COLO829 (cell line): Measurements from ENCODE around the gene ZNF496.
"Not testable (repeated sequence)": the region's sequence is repeated elsewhere in the genome, so short reads cannot be mapped to it uniquely, and the experiment has no call there.

ENCODE experiments used
- DNase-seq: peaks from one replicate; pipeline ENCODE4 v3.0.0; 2012; ENCODE audit warnings: low spot score

Gene ZNF496

DNA sequence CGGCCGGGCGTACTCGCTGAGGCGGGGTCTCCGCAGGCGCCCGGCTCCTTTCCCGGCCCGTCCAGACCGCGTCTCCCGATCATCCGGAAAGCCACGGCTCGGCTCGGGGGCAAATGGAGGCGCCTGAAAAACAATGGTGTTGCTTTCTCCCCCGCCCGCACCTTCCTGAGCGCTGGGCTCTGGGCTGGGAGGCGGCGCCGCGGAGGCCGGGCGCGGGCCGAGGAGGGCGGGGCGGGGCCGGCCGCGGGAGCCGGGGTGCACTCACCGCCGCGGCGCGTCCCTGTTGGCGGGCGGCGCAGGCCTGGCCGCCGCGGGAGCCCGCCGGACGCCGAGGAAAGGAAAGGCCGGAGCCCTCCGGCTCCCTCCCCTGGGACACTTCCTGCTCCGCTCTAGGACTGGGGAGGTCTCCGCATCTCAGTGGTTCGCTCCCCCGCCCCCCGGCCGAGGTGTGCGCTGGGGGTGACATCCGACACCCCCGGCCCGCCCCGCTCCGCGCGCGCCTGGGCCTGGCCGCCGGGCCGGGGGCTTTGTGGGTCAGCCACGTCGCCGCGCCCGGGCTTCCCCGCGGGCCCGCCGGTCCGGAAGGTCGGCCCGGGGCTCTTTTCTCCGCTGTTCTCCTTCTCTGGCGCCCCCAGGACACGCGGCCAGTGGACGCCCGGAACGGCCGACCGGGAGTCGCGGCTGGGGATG, at the start of gene ZNF496:
Gene ZNF496 (minus strand): TSS at position 343 of the 690 bp plus-strand sequence. CDS start 2,289 bp downstream, outside the sequence.
- peak; percentile 86 for DNase-seq

DNA sequence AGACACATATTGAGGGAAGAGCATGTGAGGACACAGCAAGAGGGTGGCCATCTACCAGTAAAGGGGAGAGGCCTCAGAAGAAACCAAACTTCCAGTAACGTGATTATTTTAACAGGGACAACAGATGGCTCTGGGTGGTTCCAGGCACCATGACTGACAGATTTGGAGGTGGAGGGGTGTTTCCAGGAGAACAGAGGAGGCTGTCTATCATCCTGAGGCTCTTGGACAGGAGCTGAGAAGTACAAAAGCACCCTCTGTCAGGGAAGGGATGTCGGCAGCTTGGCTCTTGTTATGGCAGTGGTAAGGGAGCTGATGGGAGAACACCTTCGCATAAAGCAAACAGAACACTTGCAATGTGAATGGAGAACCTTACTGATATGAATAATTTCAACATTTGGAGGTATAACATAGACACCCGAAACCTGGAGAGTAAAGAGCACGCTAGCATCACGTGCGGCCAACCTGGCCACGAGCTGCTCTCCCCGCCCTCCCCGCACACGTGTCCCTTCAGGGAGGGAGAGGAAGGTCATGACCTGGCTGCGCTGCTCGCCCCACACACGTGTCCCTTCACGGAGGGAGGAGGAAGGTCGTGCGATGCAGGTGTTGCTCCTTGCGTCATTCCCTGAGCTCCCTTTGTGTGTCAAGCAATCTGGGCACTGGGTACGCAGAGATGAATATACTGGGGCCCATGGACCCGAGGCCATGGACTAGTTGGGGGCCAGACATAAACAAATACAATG, 46.8 kb upstream of the ZNF496 start:
- no peak for DNase-seq

DNA sequence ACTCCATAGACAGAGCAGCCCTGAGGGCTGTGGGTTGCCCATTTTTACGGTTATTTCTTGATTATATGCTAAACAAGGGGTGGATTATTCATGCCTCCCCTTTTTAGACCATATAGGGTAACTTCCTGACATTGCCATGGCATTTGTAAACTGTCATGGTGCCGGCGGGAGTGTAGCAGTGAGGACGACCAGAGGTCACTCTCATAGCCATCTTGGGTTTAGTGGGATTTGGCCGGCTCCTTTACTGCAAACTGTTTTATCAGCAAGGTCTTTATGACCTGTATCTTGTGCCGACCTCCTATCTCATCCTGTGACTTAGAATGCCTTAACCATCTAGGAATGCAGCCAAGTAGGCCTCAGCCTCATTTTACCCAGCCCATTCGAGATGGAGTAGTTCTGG, 46.0 kb upstream of the ZNF496 start:
- not testable (repeated sequence) for DNase-seq

- DNase-seq, result no peak
These were observed 45.0 kb upstream of the ZNF496 start for GRCh38 chr1:247376659-247377058.

- no peak for DNase-seq
These were observed 44.1 kb upstream of the ZNF496 start for GRCh38 chr1:247375747-247376146.

DNA sequence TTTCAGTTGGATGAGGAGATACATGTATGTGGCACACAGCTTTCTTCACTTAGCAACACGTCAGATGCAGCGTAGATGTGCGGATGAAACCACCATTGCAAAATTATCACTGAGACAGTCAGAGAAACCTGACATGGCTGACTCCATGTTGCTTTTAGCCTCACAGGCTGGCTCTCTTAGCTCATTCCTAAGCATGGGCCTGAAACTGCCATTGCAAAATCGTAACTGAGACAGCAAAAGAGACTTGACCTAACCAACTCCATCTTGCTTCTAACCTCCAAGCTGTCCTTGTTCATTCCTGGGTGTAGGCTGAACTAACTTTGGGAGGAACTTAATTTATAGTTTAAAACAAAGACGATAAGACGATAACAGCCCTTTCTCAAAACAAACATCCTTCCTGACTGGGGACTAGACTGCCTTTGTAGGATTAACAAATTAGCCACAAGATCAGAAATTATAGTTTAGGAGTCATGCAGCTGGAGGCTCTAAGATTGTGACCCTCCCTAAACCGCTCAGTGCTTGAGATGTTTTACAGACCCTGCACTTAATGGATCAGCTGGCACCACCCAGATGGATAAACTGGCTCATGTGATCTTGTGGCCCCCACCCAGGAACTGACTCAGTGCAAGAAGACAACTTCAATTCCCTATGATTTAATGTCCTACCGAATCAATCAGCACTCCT, 43.1 kb upstream of the ZNF496 start:
- DNase-seq, result not testable (repeated sequence)

- DNase-seq, result no peak
These were observed 42.1 kb upstream of the ZNF496 start for GRCh38 chr1:247373721-247374141.

DNA sequence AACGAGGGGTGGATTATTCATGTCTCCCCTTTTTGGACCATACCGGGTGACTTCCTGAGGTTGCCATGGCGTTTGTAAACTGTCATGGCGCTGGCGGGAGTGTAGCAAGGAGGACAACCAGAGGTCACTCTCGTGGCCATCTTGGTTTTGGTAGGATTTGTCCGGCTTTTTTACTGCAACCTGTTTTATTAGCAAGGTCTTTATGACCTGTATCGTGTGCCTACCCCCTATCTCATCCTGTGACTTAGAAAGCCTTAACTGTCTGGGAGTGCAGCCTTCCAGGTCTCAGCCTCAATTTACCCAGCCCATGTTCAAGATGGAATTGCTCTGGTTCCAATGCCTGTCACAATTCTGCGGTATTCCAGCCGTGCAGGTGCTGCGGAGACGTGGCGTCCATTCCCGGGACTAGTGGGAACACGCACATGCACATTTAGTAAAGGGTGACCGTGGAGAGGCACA, 40.2 kb upstream of the ZNF496 start:
- DNase-seq, result no peak

DNA sequence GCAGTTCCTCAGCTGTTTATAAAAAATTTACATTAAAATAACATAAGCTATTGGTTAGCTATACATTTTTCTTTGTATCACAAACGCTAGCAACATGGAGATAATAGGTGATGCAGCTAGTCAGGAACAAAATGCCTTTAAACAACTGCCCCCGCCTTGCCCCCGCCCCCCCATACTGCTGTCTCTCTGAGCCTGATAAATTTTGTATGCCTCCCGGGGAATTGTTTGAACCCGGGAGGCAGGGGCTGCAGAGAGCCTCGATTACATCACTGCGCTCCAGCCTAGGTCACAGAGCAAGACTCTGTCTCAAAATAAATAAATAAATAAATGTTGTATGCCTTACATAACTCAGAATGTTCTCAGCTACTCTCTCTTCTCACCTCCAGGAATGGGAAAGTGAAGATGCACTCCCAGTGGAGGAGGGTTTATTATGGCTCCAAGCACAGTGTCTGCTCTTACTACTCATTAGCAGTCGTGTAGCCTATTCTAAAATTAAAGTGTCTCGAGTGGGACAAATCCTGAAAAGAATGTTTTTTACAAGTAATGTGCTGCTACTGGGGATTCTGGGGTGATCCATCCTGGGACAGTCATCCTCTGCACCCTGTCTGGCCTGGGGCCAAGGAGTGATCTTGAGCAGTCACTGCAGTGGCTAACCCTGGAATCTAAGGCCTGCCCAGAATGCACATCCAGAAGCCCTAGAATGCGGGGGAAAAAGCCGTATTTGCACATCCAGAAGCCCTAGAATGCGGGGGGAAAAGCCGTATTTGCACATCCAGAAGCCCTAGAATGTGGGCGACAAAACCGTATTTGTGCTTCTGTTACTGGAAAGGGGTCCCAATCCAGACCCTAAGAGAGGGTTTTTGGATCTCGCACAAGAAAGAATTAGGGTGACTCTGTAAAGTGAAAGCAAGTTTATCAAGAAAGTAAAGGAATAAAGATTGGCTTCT, 39.4 kb upstream of the ZNF496 start:
- DNase-seq, result no peak

DNA sequence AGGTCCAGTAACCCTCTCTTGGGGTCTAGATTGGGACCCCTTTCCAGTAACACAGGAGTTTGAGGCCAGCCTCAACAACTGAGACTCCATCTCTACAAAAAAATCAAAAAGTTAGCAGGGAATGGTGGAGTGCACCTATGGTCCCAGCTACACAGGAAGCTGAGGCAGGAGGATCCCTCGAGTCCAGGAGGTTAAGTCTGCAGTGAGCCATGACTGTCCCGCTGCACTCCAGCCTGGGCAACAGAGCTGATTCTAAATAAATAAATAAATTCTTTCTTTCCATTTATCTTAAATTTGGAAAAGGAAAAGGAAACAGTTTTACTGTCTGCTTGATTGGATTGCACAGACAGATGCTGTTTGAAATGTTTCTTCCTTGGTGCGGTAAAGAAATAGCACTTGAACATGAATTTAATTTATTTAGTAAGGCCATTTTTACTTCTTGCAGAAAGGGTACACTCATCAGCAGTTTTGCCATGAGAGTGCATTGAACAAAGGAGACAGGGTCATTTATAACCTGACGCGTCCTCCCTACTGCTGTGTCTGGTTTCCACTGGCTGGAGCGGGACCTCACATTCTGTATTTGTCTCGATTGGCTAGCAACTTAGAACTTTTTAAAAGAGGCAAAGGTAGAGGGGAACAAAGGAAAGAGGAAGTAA, 37.0 kb upstream of the ZNF496 start:
- DNase-seq, result no peak

DNA sequence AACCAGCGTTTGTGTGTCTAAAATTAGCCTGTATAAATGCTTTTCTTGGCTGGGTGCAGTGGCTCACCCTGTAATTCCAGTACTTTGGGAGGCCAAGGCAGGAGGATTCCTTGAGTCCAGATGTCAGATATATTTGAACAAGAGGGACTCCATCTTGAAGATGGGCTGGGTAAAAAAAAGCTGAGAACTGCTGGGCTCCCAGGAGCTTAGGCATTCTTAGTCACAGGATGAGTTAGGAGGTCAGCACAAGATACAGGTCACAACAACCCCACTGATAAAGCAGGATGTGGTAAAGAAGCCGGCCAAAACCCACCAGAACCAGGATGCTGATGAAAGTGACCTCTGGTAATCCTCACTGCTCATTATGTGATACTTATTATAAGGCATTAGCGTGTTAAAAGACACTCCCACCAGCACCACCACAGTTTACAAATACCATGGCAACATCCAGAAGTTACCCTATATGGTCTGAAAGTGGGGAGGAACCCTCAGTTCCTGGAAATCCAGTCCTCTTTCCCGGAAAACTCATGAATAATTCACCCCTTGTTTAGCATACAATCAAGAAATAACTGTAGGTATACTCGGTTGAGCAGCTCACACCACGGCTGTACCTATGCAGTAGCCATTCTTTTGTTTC, 36.2 kb upstream of the ZNF496 start:
- DNase-seq, result no peak

DNA sequence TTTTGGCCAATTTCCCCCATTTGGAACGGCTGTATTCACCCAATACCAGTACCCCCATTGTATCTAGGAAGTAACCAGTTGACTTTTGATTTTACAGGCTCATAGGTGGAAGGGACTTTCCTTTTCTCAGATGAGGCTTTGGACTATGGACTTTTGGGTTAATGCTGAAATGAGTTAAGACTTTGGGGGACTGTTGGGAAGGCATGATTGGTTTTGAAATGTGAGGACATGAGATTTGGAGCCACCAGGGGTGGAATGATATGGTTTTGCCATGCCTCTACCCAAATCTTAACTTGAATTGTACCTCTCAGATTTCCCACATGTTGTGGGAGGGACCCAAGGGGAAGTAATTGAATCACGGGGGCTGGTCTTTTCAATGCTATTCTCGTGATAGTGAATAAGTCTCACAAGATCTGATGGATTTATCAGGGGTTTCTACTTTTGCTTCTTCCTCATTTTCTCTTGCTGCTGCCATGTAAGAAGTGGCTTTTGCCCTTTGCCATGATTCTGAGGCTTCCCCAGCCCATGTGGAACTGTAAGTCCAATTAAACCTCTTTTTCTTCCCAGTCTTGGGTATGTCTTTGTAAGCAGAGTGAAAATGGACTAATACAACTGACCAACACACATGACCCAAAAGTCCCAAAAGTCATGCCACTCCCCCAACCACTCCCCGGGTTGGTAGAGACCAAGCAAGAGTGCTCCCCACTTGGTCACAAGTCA, 35.4 kb upstream of the ZNF496 start:
- DNase-seq, result no peak

- DNase-seq, result not testable (repeated sequence)
These were observed 34.7 kb upstream of the ZNF496 start for GRCh38 chr1:247366345-247366744.

DNA sequence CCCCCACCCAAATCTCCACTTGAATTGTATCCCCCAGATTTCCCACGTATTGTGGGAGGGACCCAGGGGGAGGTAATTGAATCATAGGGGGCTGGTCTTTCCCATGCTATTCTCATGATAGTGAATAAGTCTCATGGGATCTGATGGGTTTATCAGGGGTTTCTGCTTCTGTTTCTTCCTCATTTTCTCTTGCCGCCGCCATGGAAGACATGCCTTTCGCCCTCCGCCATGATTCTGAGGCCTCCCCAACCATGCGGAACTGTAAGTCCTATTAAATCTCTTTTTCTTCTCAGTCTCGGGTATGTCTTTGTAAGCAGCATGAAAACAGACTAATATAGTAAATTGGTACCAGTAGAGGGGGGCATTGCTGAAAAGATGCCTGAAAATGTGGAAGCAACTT, 33.4 kb upstream of the ZNF496 start:
- no peak for DNase-seq

DNA sequence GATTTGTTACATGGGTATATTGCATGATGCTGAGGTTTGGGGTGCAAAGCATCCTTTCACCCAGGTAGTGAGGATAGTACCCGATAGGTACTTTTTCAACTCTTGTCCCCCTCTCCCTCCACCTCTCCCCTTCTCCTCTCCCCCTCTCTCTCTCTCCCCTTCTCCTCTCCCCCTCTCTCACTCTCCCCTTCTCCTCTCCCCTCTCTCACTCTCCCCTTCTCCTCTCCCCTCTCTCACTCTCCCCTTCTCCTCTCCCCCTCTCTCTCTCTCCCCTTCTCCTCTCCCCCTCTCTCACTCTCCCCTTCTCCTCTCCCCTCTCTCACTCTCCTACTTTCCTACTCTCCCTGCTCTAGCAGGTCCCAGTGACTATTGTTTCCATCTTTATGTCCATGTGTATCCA, 31.3 kb upstream of the ZNF496 start:
- DNase-seq, result not testable (repeated sequence)

DNA sequence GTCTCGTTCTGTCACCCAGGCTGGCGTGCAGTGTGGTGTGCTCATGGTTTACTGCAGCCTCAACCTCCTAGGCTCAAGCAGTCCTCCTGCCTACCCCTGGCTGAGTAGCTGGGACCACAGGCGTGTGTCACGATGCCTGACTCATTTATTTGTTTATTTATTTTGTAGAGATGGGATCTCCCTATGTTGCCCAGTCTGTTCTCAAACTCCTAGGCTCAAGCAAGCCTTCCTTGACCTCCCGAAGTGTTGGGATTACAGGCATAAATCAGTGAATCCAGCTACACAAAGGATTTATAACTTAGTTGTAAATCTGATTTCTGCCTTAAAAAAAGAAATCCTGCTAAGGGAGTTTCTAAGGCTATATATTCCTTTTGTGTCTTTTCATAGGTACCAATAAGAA, 30.5 kb upstream of the ZNF496 start:
- DNase-seq, result no peak

DNA sequence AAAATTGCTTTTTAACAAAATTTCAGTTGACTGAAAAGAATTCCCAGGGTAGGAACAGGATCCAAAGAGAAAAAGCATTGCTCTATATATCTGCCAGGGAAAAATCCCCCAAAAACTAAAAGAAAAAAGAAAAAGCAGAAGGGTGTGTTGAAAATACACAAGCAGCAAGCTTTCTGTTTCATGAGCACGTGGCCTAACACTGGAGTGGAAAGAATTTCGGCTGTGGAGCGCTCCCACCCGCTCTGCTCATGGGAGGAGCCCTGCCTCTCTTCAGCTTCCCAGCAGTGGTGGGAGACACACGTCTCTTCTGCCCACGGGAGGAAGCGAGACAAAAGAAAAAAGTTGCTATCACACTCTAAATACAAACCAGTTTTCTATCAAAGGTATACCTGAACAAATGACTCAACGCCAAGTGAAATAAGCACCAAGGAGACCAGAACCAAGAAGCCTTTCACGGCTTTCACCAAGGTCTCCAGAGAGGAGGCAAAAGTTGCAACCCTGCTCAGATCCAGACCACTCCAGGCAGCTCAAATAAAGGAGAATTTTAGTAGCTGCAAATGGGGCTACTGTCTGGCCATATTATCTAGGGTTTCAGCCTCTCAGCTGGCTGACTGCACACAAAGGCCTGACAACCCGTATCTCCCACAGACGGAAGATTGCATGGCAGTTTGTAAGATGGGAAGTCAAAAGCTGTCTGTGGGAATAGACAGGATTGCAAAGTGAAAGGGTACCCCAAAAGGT, 29.5 kb upstream of the ZNF496 start:
- DNase-seq, result no peak

- DNase-seq, result no peak
These were observed 28.6 kb upstream of the ZNF496 start for GRCh38 chr1:247360116-247360898.

GRCh38 chr1:247359559-247359958, 27.9 kb upstream of the ZNF496 start:
- DNase-seq, result no peak
